Left lung (tissue), 10 donors: Measurements from ENCODE around the gene IP6K1. TPM values are rescaled to one million over a fixed set of nuclear protein-coding genes. Genes with fewer than 3 reads are reported as not detected.
A peak's percentile ranks its signal among the peaks of the same experiment; 100 is the strongest.

Experiments
- ATAC-seq: fragments of 200-7000 bp; cut with Tn5 transposase; one replicate; pipeline ENCODE4 v1.9.1; 2020; ENCODE audit warnings: moderate library complexity
- DNase-seq, 4 donors: peaks; one replicate each; pipeline ENCODE4 v3.0.0-alpha.2; 2013 to 2020
- H3K27ac ChIP-seq, 2 donors: fragments of 200-600 bp; sonication (generic) in 1 of 2; one replicate each; pipeline versions ENCODE4 v1.5.0 to v1.8.0; 2020 to 2021
- H3K27me3 ChIP-seq, 2 donors: fragments of 200-600 bp; sonication (generic) in 1 of 2; one replicate each; pipeline versions ENCODE4 v1.5.0 to v1.8.0; 2020 to 2021
- H3K36me3 ChIP-seq, 2 donors: fragments of 200-600 bp; sonication (generic) in 1 of 2; one replicate each; pipeline versions ENCODE4 v1.5.0 to v1.8.0; 2020 to 2021
- H3K4me1 ChIP-seq, 2 donors: fragments of 200-600 bp; one replicate each; pipeline ENCODE4 v1.8.0; 2021
- H3K4me3 ChIP-seq, 2 donors: fragments of 200-600 bp; sonication (generic) in 1 of 2; one replicate each; pipeline versions ENCODE4 v1.5.0 to v1.8.0; 2020 to 2021; ENCODE audit warnings: mild to moderate bottlenecking in 1 of 2
- H3K9me3 ChIP-seq, 2 donors: fragments of 200-600 bp; sonication (generic) in 1 of 2; one replicate each; pipeline versions ENCODE4 v1.5.0 to v1.8.0; 2020 to 2021
- CTCF ChIP-seq, 2 donors: fragments of 200-600 bp; sonication (generic) in 1 of 2; IDR thresholded peaks; one replicate each; pipeline versions ENCODE4 v1.5.0 to v1.8.0; 2021; ENCODE audit warnings: antibody characterized with exemption in 2 of 2
- intact Hi-C, 2 donors: fragments of 100-400 bp; cut with DNase I; formaldehyde crosslinking; loops; one replicate each; pipeline versions ENCODE4 v1.11.2 to v1.14.2; 2022
- polyA plus RNA-seq, 6 donors: library from polyadenylated mRNA; unstranded; fragments of 120-200 nt; gene quantifications; one replicate each; pipeline ENCODE4 v1.2.1, GENCODE V29; 2013; ENCODE audit not compliant: insufficient read length in 6 of 6
- total RNA-seq, 2 donors: library from RNA; stranded (reverse); fragmentation: NEBNext Ultra II Directional; extraction: Animal tissue kit (Norgen Biotek cat#: 25700); gene quantifications; one replicate each; pipeline ENCODE4 v1.2.1, GENCODE V29; 2021
- donor health status: DM: no; HTN: yes; CAD: no.
- donor health status: DM: no; HTN: no; CAD: no.

IP6K1 gene
- total and polyA plus RNA-seq, 8 donors, result 31.8 to 51.2 (median 44.7) TPM

DNA sequence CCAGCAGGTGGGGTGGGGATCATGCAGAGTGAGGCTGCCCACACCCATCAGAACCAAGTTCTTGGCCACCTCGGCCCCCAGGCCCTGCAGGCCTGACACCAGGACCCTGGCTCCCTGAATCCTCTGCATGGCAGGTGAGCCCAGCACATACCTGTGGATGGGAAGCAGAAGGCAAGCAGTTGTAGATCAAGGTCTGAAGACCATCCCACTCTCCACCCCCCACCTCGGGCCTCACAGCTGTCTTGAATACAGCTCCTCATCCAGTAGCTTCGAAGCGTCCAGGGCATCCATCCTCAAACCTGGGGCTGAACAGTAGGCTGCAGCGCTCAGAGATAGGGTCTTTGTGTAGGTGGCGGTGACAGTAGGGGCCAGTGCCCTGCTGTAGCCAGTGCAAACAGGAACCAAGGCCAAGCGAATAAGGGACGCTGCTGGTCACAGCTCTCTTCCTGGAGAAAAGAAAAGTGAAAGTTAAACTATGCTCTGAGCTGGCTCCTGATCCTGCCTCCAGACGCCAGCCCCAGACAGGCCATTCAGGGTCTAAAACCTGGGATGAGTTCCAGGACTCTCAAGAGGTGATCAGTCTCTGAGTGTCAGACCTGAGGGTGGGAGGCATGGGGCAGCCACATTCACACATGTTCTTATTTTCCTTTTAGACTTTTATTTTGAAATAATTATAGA lies 27.3 kb upstream of the IP6K1 start, which contains the start of gene UBA7:
Gene UBA7, minus strand, starts transcription at position 457 of the 678 bp plus-strand sequence. Its CDS starts 166 bp downstream, at position 291.
- peak in 3 of 4 donors; percentile 57 to 82 (median 72) for DNase-seq
- Histone ChIP-seq H3K27ac (peak within 1 kb of the TSS; percentile 83 to 85), H3K9me3 (no peaks in the 10 kb centered on the region), H3K36me3 (peaks cover 0 to 35% of the 10 kb centered on the region in 2 donors), H3K27me3 (no peaks in the 10 kb centered on the region), H3K4me3 (peak within 1 kb of the TSS; percentile 32 to 49), H3K4me1 (peaks cover 12 to 36% of the 10 kb centered on the region in 2 donors)
- TF ChIP-seq CTCF (IDR thresholded peaks at IDR 0.05), result no peak
- intact Hi-C loops, result no loop called here
- ATAC-seq, result peak; percentile 96

GRCh38 chr3:49812916-49813496 lies 26.7 kb upstream of the IP6K1 start:
- peak in 1 of 4 donors; percentile 71 for DNase-seq
- no peak for TF ChIP-seq CTCF (IDR thresholded peaks at IDR 0.05)
- peak overlapping the region; percentile 83 to 85 for H3K27ac ChIP-seq
- H3K36me3 ChIP-seq, result peaks cover 0 to 36% of the 10 kb centered on the region in 2 donors
- peak overlapping the region; percentile 32 to 49 for H3K4me3 ChIP-seq
- intact Hi-C loops, result no loop called here
- peaks cover 12 to 36% of the 10 kb centered on the region in 2 donors for H3K4me1 ChIP-seq
- H3K9me3 ChIP-seq, result no peaks in the 10 kb centered on the region
- peak; percentile 89 for ATAC-seq
- H3K27me3 ChIP-seq, result no peaks in the 10 kb centered on the region

GRCh38 chr3:49807431-49808114 lies 21.2 kb upstream of the IP6K1 start:
- Histone ChIP-seq H3K9me3 (no peaks in the 10 kb centered on the region), H3K4me3 (no peak overlapping the region), H3K36me3 (peaks cover 0 to 36% of the 10 kb centered on the region in 2 donors), H3K4me1 (peaks cover 34 to 64% of the 10 kb centered on the region in 2 donors), H3K27ac (peak overlapping the region; percentile 48 to 94), H3K27me3 (no peaks in the 10 kb centered on the region)
- no peak for TF ChIP-seq CTCF (IDR thresholded peaks at IDR 0.05)
- intact Hi-C loops, result no loop called here
- DNase-seq (peak in 2 of 4 donors; percentile 62 to 81), ATAC-seq (no peak)

DNA sequence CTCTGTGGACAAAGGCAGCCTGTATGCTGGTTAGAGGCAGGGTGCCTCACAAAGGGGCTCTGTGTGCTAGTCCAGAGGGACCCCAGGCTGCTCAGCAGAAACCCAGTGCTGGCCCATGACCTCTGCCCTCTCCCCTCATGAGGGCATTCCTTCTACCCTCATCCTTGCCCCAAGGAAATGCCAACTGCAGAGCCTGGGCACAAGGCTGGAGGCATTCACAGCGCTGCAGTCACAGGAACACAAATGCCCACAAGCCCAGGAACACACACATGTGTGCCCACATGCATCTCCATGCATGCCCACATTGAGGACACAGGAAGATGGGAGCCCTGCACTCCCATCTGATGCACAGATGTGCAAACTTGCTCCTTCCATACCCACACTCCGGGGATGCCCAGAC lies 20.5 kb upstream of the IP6K1 start:
- no peak for TF ChIP-seq CTCF (IDR thresholded peaks at IDR 0.05)
- ATAC-seq (no peak), DNase-seq (no peak)
- Histone ChIP-seq H3K27me3 (no peaks in the 10 kb centered on the region), H3K27ac (peak overlapping the region; percentile 89 to 94), H3K4me3 (no peak overlapping the region), H3K9me3 (no peaks in the 10 kb centered on the region), H3K36me3 (peaks cover 0 to 34% of the 10 kb centered on the region in 2 donors), H3K4me1 (peaks cover 30 to 57% of the 10 kb centered on the region in 2 donors)
- intact Hi-C loops, result no loop called here
